Measurements from ENCODE around the gene IKZF1. TPM values are rescaled to one million over a fixed set of nuclear protein-coding genes. Genes with fewer than 3 reads are reported as not detected.

IKZF1 gene
- total RNA-seq, 1 donor from 2014 or later = 3.6 TPM

DNA sequence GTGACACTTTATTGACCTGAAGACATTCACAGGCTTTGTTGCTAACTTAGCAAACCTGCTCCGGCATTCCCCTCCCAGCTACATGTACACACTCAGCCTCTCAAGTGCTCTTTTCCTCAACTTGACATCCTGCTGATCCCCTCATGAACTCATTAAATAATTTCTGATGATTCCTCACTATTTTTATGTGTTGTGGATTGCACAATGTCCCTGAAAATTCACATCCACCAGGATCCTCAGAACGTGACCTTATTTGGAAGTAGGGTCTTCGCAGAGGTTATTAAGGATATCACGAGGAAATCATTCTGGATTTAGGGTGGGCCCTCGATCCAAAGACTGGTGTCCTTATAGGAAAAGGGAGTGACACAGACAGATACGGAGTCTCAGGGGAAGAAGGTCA, 118.3 kb downstream of the IKZF1 start:
- intact Hi-C loops (cut with DNase I) = no loop called here
- Histone ChIP-seq H3K4me3 (no peak overlapping the region), H3K9me3 (no peaks in the 10 kb centered on the region), H3K27me3 (no peaks in the 10 kb centered on the region), H3K27ac (no peak overlapping the region), H3K4me1 (no peaks in the 10 kb centered on the region), H3K36me3 (no peaks in the 10 kb centered on the region)
- TF ChIP-seq, protein P1, sequence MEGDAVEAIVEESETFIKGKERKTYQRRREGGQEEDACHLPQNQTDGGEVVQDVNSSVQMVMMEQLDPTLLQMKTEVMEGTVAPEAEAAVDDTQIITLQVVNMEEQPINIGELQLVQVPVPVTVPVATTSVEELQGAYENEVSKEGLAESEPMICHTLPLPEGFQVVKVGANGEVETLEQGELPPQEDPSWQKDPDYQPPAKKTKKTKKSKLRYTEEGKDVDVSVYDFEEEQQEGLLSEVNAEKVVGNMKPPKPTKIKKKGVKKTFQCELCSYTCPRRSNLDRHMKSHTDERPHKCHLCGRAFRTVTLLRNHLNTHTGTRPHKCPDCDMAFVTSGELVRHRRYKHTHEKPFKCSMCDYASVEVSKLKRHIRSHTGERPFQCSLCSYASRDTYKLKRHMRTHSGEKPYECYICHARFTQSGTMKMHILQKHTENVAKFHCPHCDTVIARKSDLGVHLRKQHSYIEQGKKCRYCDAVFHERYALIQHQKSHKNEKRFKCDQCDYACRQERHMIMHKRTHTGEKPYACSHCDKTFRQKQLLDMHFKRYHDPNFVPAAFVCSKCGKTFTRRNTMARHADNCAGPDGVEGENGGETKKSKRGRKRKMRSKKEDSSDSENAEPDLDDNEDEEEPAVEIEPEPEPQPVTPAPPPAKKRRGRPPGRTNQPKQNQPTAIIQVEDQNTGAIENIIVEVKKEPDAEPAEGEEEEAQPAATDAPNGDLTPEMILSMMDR (IDR thresholded peaks at IDR 0.05) = no peak
- DNase-seq (ENCODE audit: low spot score in 2 of 2) = no peak

DNA sequence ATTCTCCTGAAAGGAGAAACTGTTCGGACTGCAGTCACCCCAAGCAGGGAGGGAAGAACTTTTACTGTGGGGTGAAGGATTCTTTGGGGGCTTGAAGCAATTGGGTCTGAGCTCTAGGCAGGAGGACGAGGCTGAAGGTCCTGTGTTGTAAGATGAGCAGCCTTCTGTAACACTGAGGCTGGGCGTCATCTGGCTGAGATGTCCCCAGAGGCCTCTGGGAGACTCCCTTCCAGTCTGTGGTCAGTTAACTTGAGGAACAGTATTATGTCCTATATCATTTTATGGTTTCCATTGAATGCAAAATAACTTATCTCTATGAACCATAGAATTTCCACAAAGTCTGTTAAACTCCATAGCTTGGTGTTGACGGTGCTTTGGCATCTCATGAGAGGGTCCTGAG, 119.3 kb downstream of the IKZF1 start:
- H3K4me1 ChIP-seq = no peaks in the 10 kb centered on the region
- H3K4me3 ChIP-seq = no peak overlapping the region
- H3K36me3 ChIP-seq = no peaks in the 10 kb centered on the region
- no peak for DNase-seq (ENCODE audit: low spot score in 2 of 2)
- no peaks in the 10 kb centered on the region for H3K9me3 ChIP-seq
- intact Hi-C loops (cut with DNase I) = no loop called here
- H3K27ac ChIP-seq = no peak overlapping the region
- no peaks in the 10 kb centered on the region for H3K27me3 ChIP-seq
- TF ChIP-seq, protein P1 (IDR thresholded peaks at IDR 0.05) = no peak

DNA sequence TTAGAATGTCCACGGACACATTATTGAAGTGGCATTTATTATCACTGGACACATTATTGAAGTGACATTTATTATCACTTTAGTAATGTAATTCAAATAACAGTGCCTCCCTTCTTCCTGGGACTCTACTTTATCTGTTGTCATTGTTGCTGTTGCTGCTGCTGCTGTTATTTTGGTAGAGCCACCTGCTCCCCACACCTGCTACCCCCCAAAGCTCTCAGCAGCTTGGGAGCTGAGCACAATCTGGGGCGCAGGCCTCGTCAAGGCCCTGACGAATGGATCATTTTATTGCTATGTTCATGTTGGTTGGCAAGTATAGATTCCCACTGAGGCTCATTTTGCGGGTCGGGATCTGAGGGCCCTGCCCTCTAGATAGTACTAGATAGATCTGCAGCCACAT, 120.8 kb downstream of the IKZF1 start:
- H3K4me1 ChIP-seq = no peaks in the 10 kb centered on the region
- intact Hi-C loops (cut with DNase I) = no loop called here
- TF ChIP-seq, protein P1 (IDR thresholded peaks at IDR 0.05) = no peak
- no peak for DNase-seq (ENCODE audit: low spot score in 2 of 2)
- no peak overlapping the region for H3K4me3 ChIP-seq
- no peaks in the 10 kb centered on the region for H3K27me3 ChIP-seq
- no peaks in the 10 kb centered on the region for H3K9me3 ChIP-seq
- no peak overlapping the region for H3K27ac ChIP-seq
- H3K36me3 ChIP-seq = no peaks in the 10 kb centered on the region

DNA sequence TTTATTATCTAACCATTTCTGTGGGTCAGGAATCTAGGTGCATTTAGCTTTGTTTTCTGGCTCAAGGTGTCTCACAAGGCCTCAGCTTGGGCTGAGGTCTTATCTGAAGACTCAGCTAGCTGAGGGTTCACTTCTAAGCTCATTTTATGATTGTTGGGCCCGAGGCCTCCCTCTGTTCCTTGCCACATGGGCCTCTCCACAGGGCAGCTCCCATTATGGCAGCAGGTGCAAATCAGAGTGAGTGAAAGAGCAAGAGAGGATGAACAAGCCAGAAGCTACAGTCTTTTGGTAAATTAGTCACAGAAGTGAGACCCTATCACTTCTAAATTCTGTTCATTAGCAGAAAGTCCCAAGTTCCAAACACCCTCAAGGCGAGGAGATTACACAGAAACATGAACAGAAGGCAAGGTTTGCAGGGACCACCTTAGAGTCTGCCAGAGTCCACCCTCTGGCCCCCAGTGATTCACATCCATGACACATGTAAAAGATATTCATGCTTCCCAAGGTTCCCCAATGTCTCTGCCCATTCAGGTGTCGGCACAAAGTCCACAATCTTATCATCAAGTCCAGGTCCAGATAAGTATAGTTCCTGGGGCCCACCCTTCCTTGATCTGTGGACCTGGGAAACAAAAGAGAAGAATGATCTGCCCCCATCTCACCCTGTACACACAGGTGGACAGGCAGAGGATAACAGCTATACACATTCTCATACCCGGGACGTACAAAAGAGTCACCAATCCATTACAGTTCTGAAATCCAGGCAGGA, 121.9 kb downstream of the IKZF1 start:
- no peak overlapping the region for H3K27ac ChIP-seq
- no peaks in the 10 kb centered on the region for H3K4me1 ChIP-seq
- intact Hi-C loops (cut with DNase I) = no loop called here
- H3K4me3 ChIP-seq = no peak overlapping the region
- no peak for DNase-seq (ENCODE audit: low spot score in 2 of 2)
- no peaks in the 10 kb centered on the region for H3K27me3 ChIP-seq
- H3K36me3 ChIP-seq = no peaks in the 10 kb centered on the region
- TF ChIP-seq, protein P1 (IDR thresholded peaks at IDR 0.05) = no peak
- H3K9me3 ChIP-seq = no peaks in the 10 kb centered on the region

DNA sequence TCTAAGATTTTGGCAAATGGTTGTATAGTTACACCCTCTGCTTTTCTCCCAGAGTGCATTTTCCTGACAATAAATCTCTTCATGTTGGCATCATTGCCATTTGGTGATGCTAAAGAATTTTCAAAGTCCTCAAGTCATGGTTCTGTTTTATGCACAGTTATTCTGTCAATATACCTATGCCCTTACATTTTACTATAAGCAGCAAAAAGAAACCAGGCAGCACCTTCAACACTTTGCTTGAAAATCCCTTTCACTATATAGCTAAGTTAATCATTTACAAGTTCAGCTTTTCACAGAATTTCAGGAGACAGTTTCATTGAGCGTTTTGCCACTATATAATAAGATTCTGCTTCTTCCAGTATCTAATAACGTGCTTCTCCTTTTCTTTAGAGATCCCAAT, 123.0 kb downstream of the IKZF1 start:
- H3K4me3 ChIP-seq = no peak overlapping the region
- H3K27me3 ChIP-seq = no peaks in the 10 kb centered on the region
- no peaks in the 10 kb centered on the region for H3K36me3 ChIP-seq
- TF ChIP-seq, protein P1 (IDR thresholded peaks at IDR 0.05) = no peak
- intact Hi-C loops (cut with DNase I) = no loop called here
- H3K27ac ChIP-seq = no peak overlapping the region
- no peaks in the 10 kb centered on the region for H3K9me3 ChIP-seq
- H3K4me1 ChIP-seq = no peaks in the 10 kb centered on the region
- DNase-seq (ENCODE audit: low spot score in 2 of 2) = no peak
